ENCODE measurements around the gene SCFD2.

The SCFD2 gene

DNA sequence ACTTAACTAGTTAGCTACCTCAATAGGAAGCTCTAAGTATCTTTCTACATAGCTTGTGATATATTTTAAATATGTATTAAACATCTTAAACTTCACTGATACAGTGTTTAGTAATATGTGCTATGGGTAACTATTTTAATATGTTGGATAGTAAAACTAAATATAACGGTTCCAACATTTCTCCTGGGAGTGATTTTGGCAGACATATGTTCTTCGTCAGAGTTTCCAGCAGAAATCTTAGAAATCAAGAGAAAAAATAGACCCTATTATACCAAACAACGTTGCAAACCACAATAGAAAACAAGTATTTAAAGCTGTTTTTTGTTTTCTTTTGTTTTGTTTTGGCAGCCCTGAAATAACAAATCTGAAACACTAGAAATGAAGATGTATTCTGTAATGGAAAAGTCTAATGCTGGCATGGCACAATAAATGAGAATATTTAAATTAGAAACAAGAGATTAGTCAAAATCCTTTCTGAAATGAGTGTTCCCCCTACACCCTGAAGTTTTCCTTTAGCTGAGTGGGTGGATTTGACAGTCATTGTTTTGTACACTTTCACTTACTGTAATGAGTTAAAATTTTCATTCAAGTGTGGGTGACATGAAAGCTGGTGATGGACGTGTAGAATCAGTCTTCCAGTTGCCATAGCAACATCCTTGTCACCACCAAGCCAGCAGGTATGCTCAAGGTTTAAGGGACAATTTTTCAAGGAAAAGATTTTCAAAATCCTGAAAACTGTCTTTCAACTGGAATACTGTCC lies 233.5 kb downstream of the SCFD2 start:
- no peak for DNase-seq

DNA sequence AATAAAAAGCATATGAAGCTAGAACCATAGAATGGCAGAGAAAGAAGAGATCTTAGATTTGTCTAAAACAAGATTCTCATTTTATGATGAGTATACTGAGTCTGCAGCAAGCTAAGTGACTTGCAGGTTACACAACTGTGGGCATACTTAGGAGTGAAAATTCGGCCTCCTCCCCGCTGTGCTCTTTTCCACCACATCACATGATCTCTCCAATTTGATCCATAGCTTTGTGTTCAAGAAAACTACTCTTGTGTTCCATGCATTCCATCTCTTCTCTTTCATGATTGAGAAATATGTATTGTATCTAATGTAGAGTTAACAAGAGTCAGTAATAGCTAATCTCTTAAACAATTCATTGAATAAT lies 234.3 kb downstream of the SCFD2 start:
- DNase-seq, result no peak

DNA sequence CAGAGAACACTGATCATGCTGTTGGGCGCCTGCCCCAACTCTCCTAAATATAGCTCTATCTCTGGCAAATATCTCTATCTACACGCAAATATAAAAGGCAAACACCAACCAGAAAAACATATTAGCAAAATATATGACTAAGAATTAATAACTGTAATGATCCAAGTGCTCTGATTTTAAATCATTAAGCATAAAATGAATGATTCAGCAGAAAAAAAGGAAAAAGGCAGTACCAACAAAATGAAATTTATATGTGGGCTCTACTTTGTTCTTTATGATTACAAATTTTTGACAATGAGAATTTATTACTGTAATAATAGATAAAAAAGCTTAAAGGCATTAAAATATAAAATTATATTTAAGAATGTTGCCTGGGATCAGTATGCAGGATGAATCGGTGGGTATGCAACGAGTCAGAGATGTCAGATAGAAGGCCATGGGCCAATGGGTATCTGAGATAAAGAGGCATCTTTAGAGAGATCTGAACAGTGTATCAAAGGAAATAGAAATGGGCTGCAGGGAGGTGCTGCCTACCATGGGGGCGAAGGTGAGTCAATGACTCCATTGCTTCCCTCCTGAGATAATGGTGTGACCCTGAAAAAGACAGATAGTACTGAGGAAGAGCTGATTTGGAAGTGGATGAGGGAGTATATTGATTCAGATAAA lies 234.8 kb downstream of the SCFD2 start:
- DNase-seq, result no peak

DNA sequence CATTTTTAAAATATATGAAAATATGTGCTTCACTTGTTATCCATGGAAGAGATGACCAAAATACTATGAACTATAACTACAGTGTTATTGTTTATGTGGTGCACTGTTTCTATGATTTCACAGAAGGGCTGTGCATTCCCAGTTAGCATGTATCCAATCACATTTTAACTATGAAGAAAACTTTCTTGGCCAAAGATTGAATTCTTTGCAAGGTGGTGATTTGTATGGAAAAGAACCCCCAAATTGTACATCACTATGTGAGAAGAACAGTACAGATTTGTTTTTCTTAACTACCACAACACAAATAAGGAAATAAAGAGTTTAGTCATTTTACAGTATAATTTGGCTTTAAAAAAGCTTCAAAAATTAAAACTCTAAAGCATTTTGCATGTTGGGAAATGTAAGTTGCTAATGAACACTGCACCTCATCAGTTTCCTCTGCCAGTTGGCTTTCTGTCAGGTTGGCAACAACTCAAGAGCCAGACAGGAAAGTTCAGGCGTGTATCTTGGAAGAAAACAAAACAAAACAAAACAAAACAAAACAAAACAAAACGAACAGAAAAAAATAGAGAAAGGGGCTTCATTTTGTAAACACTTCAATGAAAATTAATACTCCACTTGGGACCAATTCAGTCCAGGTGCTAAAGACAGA lies 237.0 kb downstream of the SCFD2 start:
- DNase-seq, result no peak

DNA sequence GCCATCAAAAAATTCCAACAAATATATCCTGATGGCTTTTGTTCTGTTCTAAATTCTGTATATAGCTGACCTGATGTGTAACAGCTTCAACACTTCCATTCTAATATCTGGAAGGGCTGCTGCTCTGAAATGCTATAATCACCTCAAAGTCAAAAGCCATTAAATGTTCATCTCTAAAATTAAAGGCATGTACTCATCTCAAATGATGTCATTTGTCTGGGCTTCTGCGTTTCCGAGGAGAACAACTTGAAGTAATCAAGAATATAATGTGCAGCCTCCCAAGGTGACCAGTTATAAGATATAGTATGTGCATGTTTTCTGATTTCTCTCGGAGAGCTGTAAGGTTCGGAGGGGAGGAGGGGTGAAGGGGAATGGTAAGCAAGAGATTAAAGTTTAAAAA lies 237.6 kb downstream of the SCFD2 start:
- no peak for DNase-seq

DNA sequence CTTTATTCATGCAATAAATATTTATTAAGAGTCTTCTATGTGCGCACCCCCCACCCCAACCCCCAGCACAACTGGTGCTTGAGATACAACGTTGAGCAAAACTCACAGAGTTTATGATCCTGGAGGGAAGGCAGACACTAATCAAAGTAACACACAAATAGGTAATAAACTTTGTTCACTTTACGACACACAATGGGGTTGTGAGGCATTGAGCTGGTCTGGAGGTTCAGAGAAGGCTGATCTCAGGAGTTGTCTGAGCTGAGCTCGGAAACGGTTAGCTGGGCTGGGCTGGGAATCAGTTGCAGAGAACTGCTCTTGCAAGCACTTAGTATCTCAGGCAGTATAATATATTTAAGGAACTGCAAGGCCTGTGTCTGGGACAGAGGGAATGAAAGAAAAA lies 238.5 kb downstream of the SCFD2 start:
- no peak for DNase-seq

DNA sequence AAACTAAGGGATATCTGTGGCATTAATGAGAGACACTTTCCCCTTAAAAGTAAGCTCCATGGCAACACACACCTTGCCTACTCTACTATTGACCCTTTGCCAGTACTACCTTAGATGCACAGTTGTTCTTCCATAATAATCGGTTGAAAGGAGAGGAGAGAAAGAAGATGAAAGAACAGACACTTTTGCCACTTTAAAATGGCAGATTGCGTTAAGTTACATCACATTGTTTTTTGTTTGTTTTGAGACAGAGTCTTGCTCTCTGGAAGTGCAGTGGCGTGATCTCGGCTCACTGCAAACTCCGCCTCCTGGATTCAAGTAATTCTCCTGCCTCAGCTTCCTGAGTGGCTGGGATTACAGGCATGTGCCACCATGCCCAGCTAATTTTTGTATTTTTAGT lies 239.8 kb downstream of the SCFD2 start:
- no peak for DNase-seq

DNA sequence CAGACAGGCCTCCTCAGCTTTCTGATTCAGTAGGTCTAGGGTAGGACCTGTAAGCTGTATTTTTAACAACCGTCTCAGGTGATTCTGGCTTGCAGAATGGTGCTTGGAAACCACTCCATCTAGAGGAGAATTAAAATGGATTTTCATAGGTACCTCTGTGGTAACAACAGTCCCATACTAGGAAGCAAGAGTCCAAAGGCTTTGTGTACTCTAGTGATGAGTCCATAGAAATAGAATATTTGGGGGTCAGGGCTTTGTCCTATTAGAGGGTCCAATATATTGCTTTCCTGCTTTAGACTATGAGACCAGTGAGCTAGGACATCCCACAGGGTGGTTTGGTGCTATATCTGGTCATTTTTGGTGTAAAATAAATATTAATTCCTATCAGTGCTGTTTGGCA lies 242.0 kb downstream of the SCFD2 start:
- DNase-seq, result no peak

DNA sequence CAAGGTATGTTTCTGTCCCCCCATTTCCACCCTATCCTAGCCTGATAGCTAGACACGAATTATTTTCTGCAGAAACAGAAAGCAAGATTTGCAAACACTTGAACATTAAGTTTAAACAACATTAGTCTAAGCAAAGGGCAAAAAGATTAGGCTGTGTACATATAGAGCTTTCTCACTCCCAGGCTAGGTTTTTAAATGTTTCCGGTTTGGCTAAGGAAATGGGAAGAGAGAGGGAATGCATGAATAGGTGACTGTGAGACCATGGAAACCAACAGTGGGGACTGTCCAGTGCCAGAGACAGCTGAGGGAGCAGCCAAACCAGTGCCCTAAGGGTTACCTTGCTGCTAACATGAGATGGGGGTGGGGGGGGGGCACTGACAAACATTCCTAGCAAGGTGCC lies 242.7 kb downstream of the SCFD2 start:
- DNase-seq, result no peak

DNA sequence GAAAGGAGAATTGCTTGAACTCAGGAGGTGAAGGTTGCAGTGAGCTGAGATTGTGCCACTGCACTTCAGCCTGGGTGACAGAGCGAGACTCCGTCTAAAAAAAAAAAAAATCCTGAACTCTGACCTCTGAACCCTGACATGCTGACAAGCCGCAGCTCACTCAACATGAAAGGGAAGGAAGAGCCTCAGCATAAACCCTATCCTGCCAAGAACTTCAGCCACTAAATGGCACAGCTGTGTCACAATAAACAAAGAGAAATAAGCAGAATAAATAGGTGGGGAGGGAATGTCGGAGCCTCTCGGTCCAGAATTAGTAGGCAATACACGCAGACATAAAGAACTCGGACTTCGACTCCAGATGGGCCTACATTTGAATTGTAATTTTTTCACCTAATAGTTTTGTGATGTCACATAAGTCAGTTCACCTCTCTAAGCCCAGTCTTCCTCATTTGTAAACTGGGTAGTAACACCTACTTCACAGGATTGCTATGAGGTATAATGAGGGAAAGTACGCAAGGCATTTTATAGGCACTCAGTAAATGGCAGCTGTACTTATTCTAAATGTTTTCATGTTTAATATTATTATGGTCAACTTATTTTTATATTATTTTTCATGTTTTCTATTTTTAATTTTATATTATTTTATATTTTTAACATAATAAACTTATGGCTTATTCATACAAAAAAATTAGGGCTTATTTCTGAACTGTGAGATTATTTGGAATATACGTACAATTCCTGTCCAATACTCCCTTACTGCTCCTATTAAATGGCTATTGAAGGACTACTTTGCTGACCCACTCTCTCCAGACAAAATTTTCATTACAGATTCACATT lies 243.4 kb downstream of the SCFD2 start:
- no peak for DNase-seq

DNA sequence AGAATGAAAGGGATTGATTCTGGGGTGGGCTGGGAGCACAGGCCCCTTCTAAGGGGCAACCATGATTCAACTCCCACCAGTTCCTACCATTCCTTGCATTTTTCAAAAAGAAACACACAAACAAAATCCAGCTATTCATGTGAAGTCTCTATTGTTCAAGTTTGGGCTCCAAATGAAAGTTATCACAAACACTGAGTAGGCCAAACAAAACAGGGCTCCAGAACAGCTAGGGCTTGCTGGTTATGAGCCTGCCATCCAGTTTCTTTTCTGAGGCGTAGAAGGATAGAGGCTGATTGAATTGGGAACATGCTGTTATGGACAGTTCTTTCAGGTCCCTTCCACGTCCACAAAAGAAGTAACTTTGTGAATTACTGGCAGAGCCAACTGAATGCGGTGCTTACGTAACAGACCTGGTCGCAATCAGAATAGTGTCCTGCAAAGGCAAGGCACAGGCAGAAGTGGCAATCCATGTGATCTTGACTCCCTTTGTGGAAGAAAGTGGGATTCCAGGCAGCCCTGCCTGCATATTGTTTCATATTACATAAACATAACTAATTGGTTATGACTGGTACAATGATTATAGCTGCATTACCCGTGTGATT lies 244.5 kb downstream of the SCFD2 start:
- DNase-seq, result no peak

DNA sequence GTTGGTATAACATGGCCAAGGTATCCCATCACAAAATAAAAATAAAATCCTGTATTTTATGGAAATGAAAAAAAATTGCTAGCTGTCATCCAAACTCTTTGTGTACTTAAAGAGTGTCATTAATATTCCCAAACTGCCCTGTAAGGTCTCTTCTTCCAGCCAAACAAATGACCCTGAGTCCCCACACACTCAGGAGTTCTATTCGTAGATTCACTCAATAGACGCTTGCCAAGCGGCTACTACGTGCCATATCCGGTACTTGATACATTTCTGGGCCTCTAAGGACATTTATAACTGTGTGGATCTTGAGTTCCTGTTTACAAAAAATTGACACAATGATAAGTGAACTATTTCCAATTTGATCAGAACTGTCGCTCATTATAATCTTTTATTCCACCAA lies 245.1 kb downstream of the SCFD2 start:
- no peak for DNase-seq

DNA sequence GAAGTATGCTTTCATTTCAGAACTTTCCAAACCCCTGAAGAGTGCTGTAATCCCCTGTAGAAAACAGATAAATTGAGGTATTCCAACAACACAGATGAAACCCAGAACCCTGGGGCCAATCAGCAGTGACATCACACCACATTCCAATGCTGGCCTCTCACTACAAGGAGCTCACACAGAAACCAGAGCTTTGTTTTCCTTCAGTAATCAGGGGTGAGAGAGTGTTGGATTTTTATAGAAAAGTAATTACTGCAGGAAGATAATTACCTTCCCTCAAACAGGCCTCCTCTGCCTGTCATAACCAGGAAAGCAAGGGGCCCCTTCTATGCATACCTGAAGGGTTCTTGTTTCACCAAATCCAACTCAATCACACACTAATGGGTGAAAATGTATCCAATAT lies 246.2 kb downstream of the SCFD2 start:
- DNase-seq, result no peak

DNA sequence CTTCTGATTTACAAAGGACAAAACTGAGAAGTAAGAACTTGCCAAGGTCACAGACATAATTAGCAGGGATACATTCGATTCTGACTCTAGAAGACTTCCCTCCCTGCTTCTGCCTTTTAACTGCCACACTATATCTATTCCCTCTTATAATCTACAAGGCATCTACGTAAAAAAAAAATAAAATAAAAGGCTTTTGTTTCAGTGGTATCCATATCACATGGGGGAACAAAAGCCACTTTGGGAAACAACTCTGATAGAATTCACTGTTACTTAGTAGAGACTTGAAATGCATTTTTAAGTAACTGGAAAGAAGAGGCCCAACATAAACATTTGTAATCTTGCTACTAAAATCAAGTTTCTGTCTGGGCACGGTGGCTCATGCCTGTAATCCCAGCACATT lies 247.2 kb downstream of the SCFD2 start:
- no peak for DNase-seq

DNA sequence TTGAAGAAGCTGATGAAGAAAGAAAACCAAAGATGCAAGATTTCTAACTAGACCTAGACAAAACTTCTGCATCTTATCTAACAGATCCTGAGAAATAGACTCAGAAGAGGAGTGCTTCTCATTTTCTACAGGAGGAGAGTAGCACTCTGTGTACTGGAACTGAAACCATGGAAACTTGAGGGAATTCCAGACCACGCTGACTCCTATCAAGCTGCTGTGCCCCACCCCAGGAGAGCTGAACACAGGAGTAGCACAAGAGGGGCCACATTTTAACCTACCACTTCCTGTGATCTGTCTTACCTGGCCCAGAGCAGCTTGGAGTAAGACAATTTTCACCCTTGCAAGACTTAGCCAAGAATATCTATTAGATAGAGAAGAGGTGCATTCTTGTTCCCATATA lies 248.9 kb downstream of the SCFD2 start:
- DNase-seq, result no peak

DNA sequence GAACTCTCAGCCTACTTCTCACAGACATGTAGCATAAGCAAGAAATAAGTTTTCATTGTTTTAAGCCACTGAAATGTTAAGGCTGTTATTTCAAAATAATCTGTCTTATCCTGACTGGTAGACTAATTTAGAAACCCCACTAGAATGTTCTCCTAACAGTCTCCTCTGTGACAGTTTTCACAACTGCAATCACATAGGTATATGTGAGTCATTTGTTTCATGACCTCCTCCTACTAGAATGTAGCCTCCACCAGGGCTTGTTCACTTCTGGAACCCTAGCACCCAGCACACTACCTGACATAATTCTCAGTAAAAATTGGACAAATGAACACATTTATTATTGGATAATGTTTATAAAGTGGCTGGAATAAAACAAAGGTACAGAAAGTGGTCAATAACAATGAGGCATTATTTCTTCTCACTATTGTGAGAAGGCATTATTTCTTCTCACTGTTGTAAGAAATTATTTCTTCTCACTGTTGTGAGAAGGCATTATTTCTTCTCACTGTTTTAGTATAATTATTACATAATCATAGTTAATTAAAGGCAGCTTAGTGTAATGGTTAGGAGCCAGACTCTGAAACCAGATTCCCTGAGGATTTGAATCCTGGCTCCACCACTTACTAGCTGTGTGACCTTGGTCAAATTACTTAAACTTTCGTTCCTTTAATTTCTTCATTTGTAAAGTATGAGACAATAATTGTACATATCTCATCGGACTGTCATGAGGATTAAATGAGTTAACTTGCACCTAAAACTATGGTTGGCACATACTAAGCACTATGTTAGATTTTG lies 252.2 kb downstream of the SCFD2 start:
- no peak for DNase-seq

DNA sequence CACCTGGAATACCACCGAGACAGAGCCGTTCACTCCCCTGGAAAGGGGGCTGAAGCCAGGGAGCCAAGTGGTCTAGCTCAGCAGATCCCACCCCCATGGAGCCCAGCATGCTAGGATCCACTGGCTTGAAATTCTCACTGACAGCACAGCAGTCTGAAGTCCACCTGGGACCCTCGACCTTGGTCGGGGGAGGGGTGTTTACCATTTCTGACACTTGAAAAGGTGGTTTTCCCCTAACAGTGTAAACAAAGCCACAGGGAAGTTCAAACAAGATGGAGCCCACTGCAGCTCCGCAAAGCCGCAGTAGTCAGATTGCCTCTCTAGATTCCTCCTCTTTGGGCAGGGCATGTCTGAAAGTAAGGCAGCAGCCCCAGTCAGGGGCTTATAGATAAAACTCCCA lies 260.5 kb downstream of the SCFD2 start:
- no peak for DNase-seq

DNA sequence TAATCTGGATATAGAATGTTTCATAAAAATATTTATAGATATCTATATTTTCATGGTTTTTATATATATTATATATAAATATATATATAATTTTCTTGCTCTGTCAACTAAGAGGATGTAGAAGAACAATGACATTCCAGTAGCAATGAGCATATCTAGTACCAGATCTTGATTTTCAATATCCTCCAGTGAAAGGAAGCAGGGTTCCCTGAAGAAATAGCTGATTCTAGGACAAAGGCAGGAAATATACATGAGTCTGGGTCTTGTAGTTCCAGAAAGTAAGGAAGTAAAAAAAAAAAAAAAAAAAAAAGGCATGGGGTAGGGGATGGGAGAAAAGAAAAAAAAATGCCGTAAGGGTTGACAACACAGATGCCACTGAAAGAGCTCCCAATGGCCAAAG lies 262.4 kb downstream of the SCFD2 start:
- DNase-seq, result no peak

DNA sequence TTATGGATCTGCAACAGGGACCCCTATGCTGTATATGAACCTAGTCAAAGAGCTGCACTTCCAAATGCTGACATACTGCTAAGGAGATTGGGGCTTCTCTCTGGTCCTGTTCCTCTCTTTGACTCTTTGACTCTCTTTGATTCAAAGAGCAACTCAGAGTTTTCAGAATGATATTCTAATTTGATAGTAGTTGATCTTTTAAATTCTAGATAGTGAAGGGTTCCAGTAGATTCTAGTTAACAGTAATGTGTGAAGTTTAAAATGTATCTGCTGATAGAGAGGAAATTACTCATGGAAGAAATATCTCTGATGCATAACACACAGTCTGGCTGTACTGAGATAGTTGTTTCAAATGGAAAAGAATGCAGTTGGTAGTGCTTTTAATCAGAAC lies 264.7 kb downstream of the SCFD2 start:
- DNase-seq, result no peak

DNA sequence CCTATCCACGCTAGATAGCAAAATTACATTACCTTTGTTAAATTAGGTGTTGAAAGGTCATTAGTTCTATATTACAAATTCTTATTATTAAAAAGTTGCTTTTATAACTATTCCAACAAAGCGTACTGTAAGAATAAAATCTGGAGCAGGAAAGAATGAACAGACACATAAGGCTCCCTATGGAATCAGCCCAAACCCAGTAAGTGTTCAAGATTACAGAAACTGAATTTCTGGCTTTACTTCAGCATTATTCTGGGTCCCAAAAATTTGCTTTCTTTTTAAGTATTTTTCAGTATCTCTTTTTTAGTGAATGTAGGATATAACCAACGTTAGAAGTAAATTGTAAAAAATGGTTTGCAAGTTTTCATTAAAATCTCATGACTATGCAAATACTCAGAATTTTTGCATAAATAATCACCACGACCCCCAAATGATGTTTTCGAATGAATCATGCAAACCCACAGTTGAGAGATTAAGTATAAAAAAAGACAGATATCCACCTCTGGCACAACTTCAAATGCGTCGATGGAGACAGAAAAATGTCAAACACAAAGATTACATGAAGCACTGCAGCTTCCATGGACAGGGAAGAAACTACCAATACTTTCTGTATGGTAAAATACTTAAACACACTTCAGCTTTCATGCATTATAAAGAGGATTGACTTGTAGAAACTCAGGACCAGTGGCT lies 265.2 kb downstream of the SCFD2 start:
- DNase-seq, result no peak

DNA sequence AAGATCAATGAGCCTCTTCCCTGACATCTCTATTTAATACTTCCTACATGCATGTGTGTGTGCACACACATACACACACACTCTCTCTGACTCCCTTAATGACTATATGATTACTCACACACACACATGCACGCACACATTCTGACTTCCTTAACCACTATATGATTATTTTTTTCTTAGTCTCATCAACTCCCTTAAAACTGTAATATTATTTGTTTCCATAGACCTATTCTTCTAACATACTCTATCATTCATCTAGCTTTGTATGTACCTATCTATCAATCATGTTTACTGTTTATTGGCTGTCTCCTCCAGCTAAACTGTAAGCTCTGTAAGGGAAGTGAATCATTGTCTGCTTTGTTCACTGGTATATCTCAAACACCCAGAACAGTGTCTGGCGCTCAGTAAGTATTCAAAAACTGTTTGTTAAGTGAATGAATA lies 267.2 kb downstream of the SCFD2 start:
- no peak for DNase-seq

DNA sequence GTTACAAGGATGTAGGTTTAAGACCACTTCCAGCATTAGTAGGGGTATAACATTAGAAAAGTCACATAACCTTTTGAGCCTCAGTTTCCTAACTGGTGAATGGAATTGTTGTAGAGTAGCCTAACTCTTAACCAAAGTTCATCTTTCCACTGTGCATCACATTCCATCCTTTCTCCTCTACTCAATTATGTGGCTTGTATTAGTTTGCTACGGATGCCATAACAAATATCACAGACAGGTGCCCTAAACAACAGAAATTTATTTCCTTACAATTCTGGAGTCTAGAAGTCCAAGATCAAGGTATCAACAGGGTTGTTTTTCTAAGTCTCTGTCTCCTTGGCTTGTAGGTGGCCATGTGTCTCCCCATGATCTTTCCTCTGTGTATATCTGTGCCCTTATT lies 271.8 kb downstream of the SCFD2 start:
- no peak for DNase-seq
